ENCODE results near the gene CPN1. TPM values are rescaled to one million over a fixed set of nuclear protein-coding genes. Genes with fewer than 3 reads are reported as not detected.

CPN1 gene
- total RNA-seq, 2 experiments from 2014 or later = not detected

GRCh38 chr10:100122780-100123179 lies 41.1 kb upstream of the CPN1 start:
- Histone ChIP-seq H3K36me3 (ENCODE audit: insufficient read depth, low read length) (no peaks in the 10 kb centered on the region), H3K79me2 (ENCODE audit: insufficient read depth, low read depth, low read length) (no peaks in the 10 kb centered on the region), H2AFZ (ENCODE audit: low read length) (no peak overlapping the region), H3K4me1 (ENCODE audit: insufficient read depth, low read length, poor library complexity, severe bottlenecking) (no peaks in the 10 kb centered on the region), H4K20me1 (ENCODE audit: insufficient read depth, low read length) (no peaks in the 10 kb centered on the region), H3K27ac (ENCODE audit: low read depth, low read length, poor library complexity, severe bottlenecking) (no peak overlapping the region), H3K4me3 (ENCODE audit: low read depth, low read length, poor library complexity, severe bottlenecking) (no peak overlapping the region), H3K4me2 (ENCODE audit: low read length) (no peak overlapping the region), H3K9me3 (ENCODE audit: low read length) (no peaks in the 10 kb centered on the region), H3K9me2 (ENCODE audit: insufficient read depth, low read length) (no peaks in the 10 kb centered on the region)
- BruUV-seq (replicated peaks) = no TSS peak
- ChIA-PET POLR2A (no interaction called here), CTCF (ENCODE audit: unreplicated experiment) (no interaction called here)
- TF ChIP-seq EZH2phosphoT487 (IDR thresholded peaks at IDR 0.05; ENCODE audit: borderline replicate concordance, low read depth, low read length) (no peak), CTCF (conservative IDR thresholded peaks at IDR 0.05; ENCODE audit: low read length) (no peak)
- intact Hi-C loops (cut with micrococcal nuclease; ENCODE audit: unreplicated experiment) = no loop called here
- DNase-seq (ENCODE audit: low spot score) = no peak

GRCh38 chr10:100120550-100120949 lies 38.9 kb upstream of the CPN1 start:
- intact Hi-C loops (cut with micrococcal nuclease; ENCODE audit: unreplicated experiment) = no loop called here
- H3K79me2 ChIP-seq (ENCODE audit: insufficient read depth, low read depth, low read length) = no peaks in the 10 kb centered on the region
- H3K36me3 ChIP-seq (ENCODE audit: insufficient read depth, low read length) = no peaks in the 10 kb centered on the region
- no peak overlapping the region for H2AFZ ChIP-seq (ENCODE audit: low read length)
- DNase-seq (ENCODE audit: low spot score) = no peak
- no peak overlapping the region for H3K4me3 ChIP-seq (ENCODE audit: low read depth, low read length, poor library complexity, severe bottlenecking)
- no peaks in the 10 kb centered on the region for H3K4me1 ChIP-seq (ENCODE audit: insufficient read depth, low read length, poor library complexity, severe bottlenecking)
- H3K4me2 ChIP-seq (ENCODE audit: low read length) = no peak overlapping the region
- ChIA-PET CTCF (ENCODE audit: unreplicated experiment) (no interaction called here), POLR2A (interaction anchor here (0.6 kb wide), 1 partner anchor 43 kb away, joined by 3 read pairs; no protein-coding TSS in a partner anchor)
- no TSS peak for BruUV-seq (replicated peaks)
- TF ChIP-seq CTCF (conservative IDR thresholded peaks at IDR 0.05; ENCODE audit: low read length) (no peak), EZH2phosphoT487 (IDR thresholded peaks at IDR 0.05; ENCODE audit: borderline replicate concordance, low read depth, low read length) (no peak)
- H3K9me2 ChIP-seq (ENCODE audit: insufficient read depth, low read length) = no peaks in the 10 kb centered on the region
- H3K9me3 ChIP-seq (ENCODE audit: low read length) = no peaks in the 10 kb centered on the region
- no peaks in the 10 kb centered on the region for H4K20me1 ChIP-seq (ENCODE audit: insufficient read depth, low read length)
- no peak overlapping the region for H3K27ac ChIP-seq (ENCODE audit: low read depth, low read length, poor library complexity, severe bottlenecking)

- Histone ChIP-seq H3K36me3 (ENCODE audit: insufficient read depth, low read length) (no peaks in the 10 kb centered on the region), H3K9me2 (ENCODE audit: insufficient read depth, low read length) (no peaks in the 10 kb centered on the region), H3K4me3 (ENCODE audit: low read depth, low read length, poor library complexity, severe bottlenecking) (no peak overlapping the region), H2AFZ (ENCODE audit: low read length) (no peak overlapping the region), H3K4me1 (ENCODE audit: insufficient read depth, low read length, poor library complexity, severe bottlenecking) (no peaks in the 10 kb centered on the region), H3K4me2 (ENCODE audit: low read length) (no peak overlapping the region), H3K27ac (ENCODE audit: low read depth, low read length, poor library complexity, severe bottlenecking) (no peak overlapping the region), H3K9me3 (ENCODE audit: low read length) (no peaks in the 10 kb centered on the region), H4K20me1 (ENCODE audit: insufficient read depth, low read length) (no peaks in the 10 kb centered on the region), H3K79me2 (ENCODE audit: insufficient read depth, low read depth, low read length) (no peaks in the 10 kb centered on the region)
- BruUV-seq (replicated peaks) = no TSS peak
- ChIA-PET POLR2A (interaction anchor here (0.5 to 1.1 kb wide), 3 partner anchors 13 to 65 kb away, joined by 3 to 5 read pairs (median 4); no protein-coding TSS in a partner anchor), CTCF (ENCODE audit: unreplicated experiment) (interaction anchor here (0.6 kb wide), 1 partner anchor 365 kb away, joined by 3 read pairs; no protein-coding TSS in a partner anchor)
- intact Hi-C loops (cut with micrococcal nuclease; ENCODE audit: unreplicated experiment) = no loop called here
- DNase-seq (ENCODE audit: low spot score) = no peak
- TF ChIP-seq EZH2phosphoT487 (IDR thresholded peaks at IDR 0.05; ENCODE audit: borderline replicate concordance, low read depth, low read length) = no peak
- no peak for TF ChIP-seq CTCF (conservative IDR thresholded peaks at IDR 0.05; ENCODE audit: low read length)
Observed at GRCh38 chr10:100119726-100120125, 38.1 kb upstream of the CPN1 start.

All from OCI-LY7 (cell line).